Osteoblast (primary cell): ENCODE measurements around the gene PLXNA4. TPM values are rescaled to one million over a fixed set of nuclear protein-coding genes. Genes with fewer than 3 reads are reported as not detected.

ENCODE experiments used
- DNase-seq: peaks from one replicate; pipeline ENCODE4 v3.0.0; 2011; ENCODE audit warnings: low spot score, mixed read lengths; ENCODE audit not compliant: insufficient read length; ENCODE audit errors: missing footprints
- H2AFZ ChIP-seq: 2 replicates; pipeline ENCODE4 v1.6.0; 2011; ENCODE audit warnings: mild to moderate bottlenecking, low read length
- H3K27ac ChIP-seq: 2 replicates; pipeline ENCODE4 v1.5.1; 2011; ENCODE audit warnings: mild to moderate bottlenecking, low read depth, low read length, moderate library complexity
- H3K27me3 ChIP-seq: 2 replicates; pipeline ENCODE4 v1.6.0; 2012; ENCODE audit warnings: mild to moderate bottlenecking, control low read depth, inconsistent platforms, low read length, moderate library complexity; ENCODE audit not compliant: insufficient read depth
- H3K36me3 ChIP-seq: 2 replicates; pipeline ENCODE4 v1.5.1; 2011; ENCODE audit warnings: mild to moderate bottlenecking, low read length, control low read depth, moderate library complexity; ENCODE audit not compliant: insufficient read depth
- H3K4me1 ChIP-seq: 2 replicates; pipeline ENCODE4 v1.5.1; 2011; ENCODE audit warnings: mild to moderate bottlenecking, low read length, control low read depth, moderate library complexity; ENCODE audit not compliant: insufficient read depth
- H3K4me2 ChIP-seq: 2 replicates; pipeline ENCODE4 v1.6.0; 2011; ENCODE audit warnings: mild to moderate bottlenecking, low read length; ENCODE audit not compliant: insufficient read depth
- H3K4me3 ChIP-seq: fragments of 200-600 bp; sonication (generic); 3 replicates; pipeline ENCODE4 v1.5.1; 2012; ENCODE audit warnings: mild to moderate bottlenecking, low read length, inconsistent platforms; ENCODE audit not compliant: insufficient read depth
- H3K79me2 ChIP-seq: 2 replicates; pipeline ENCODE4 v1.6.0; 2012; ENCODE audit warnings: mild to moderate bottlenecking, low read length, control low read depth, inconsistent platforms; ENCODE audit not compliant: insufficient read depth
- H3K9me3 ChIP-seq: 2 replicates; pipeline ENCODE4 v1.5.1; 2011; ENCODE audit warnings: low read depth, low read length, control low read depth
- H4K20me1 ChIP-seq: 2 replicates; pipeline ENCODE4 v1.6.0; 2012; ENCODE audit warnings: mild to moderate bottlenecking, low read length, control low read depth; ENCODE audit not compliant: insufficient read depth
- total RNA-seq: library from RNA; depleted of rRNA; stranded (reverse); fragments of >200 nt; gene quantifications from 2 replicates; pipeline ENCODE4 v1.2.3, GENCODE V29; 2012
- TF ChIP-seq, protein P1 (sequence below): IDR thresholded peaks from 2 replicates; pipeline ENCODE4 v1.5.1; 2011; ENCODE audit warnings: mild to moderate bottlenecking, low read depth, low read length, moderate library complexity; ENCODE audit errors: extremely low read depth

The PLXNA4 gene
- total RNA-seq, 1 donor = 4.3 TPM

DNA sequence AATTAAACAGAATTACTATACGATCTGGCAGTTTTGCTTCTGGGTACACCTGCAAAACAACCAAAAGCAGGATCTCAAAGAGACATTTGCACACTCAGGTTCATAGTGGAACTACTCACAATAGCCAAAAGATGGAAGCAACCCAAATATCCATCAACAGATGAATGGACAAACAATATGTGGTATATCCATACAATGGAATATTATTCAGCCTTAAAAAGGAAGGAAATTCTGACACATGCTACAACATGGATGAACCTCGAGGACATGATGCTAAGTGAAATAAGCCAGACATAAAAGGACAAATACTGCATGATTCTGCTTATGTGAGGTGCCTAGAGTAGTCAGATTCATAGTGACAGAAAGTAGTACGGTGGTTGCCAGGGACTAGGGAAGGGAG lies 330.7 kb downstream of the PLXNA4 start:
- Histone ChIP-seq H3K4me3 (no peak overlapping the region), H3K36me3 (no peaks in the 10 kb centered on the region), H3K27me3 (no peaks in the 10 kb centered on the region), H2AFZ (no peak overlapping the region), H4K20me1 (peaks cover 5% of the 10 kb centered on the region), H3K9me3 (no peaks in the 10 kb centered on the region), H3K4me2 (no peak overlapping the region), H3K4me1 (no peaks in the 10 kb centered on the region), H3K27ac (no peak overlapping the region), H3K79me2 (no peaks in the 10 kb centered on the region)
- no peak for DNase-seq
- TF ChIP-seq, protein P1, sequence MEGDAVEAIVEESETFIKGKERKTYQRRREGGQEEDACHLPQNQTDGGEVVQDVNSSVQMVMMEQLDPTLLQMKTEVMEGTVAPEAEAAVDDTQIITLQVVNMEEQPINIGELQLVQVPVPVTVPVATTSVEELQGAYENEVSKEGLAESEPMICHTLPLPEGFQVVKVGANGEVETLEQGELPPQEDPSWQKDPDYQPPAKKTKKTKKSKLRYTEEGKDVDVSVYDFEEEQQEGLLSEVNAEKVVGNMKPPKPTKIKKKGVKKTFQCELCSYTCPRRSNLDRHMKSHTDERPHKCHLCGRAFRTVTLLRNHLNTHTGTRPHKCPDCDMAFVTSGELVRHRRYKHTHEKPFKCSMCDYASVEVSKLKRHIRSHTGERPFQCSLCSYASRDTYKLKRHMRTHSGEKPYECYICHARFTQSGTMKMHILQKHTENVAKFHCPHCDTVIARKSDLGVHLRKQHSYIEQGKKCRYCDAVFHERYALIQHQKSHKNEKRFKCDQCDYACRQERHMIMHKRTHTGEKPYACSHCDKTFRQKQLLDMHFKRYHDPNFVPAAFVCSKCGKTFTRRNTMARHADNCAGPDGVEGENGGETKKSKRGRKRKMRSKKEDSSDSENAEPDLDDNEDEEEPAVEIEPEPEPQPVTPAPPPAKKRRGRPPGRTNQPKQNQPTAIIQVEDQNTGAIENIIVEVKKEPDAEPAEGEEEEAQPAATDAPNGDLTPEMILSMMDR = no peak

DNA sequence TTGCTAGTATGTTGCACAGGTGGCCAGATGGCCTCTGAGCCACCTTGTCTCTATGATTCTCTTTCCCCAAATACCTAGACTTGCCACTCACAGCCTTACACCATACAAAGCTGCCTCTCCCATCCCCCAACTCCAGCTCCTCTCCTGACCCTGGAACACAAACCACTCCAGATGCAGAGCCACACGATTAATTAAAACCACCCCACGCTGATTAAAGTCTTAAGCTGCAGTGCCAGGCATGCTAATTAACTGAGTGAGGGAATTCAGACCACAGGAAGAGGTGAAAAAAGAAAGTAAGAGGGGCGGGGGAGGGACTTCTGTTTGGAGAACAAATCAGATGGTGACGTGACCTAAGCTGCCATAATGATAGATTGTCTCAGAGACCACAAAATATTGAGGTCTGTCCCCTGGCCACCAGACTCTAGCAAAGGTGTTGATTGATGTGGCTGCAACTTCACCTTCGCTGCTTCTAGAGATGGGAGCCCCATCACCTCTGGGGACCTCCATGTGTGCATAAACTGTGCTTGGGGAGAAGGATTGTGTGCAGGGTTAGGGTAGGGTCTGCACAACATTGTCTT lies 331.3 kb downstream of the PLXNA4 start:
- no peaks in the 10 kb centered on the region for H3K4me1 ChIP-seq
- no peaks in the 10 kb centered on the region for H3K9me3 ChIP-seq
- no peak overlapping the region for H2AFZ ChIP-seq
- no peak overlapping the region for H3K27ac ChIP-seq
- H3K36me3 ChIP-seq = no peaks in the 10 kb centered on the region
- H3K4me2 ChIP-seq = no peak overlapping the region
- no peaks in the 10 kb centered on the region for H3K79me2 ChIP-seq
- H3K4me3 ChIP-seq = no peak overlapping the region
- DNase-seq = no peak
- no peaks in the 10 kb centered on the region for H3K27me3 ChIP-seq
- peaks cover 5% of the 10 kb centered on the region for H4K20me1 ChIP-seq
- TF ChIP-seq, protein P1 = no peak

DNA sequence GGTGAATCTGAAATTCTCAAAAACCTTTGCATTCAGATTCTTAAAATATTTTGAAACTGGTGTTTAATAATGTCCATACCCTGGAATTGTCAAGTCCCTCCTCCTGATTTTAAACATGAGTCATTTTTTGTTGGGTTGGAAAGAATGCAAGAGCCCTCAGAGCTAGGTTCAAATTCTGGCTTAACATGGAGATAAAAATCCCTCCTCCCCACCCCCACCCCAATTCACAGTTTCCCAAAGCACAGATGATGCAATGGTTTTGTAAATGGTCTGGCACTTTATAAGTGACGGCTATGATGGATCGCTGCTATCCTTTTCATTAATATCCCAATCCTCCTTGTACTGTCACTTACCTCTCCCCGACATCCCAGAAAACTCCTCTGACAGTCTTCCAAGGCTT lies 332.8 kb downstream of the PLXNA4 start:
- Histone ChIP-seq H3K79me2 (no peaks in the 10 kb centered on the region), H3K4me3 (no peak overlapping the region), H3K4me1 (no peaks in the 10 kb centered on the region), H3K36me3 (no peaks in the 10 kb centered on the region), H3K9me3 (no peaks in the 10 kb centered on the region), H3K27ac (no peak overlapping the region), H3K27me3 (no peaks in the 10 kb centered on the region), H4K20me1 (peaks cover 5% of the 10 kb centered on the region), H3K4me2 (no peak overlapping the region), H2AFZ (no peak overlapping the region)
- TF ChIP-seq, protein P1 = no peak
- no peak for DNase-seq

DNA sequence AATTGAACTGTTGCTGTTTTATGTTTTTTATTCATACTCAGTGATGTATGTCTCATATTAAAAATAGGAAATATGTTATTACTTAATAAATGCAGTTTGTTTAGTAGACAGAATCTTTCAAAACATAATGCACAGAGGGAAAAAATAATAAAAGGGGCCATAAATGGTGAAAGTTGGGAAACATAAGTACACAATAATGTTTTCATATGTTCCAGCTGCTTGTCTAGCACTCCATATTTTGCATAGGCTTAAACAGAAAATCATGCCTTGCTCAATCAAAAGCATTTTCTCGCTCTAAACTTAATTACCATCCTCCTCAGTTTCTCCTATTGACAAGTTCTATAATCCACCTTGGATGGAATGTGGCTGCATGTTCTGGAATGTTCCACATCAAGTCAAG lies 333.2 kb downstream of the PLXNA4 start:
- TF ChIP-seq, protein P1 = no peak
- Histone ChIP-seq H3K4me2 (no peak overlapping the region), H2AFZ (no peak overlapping the region), H3K27me3 (no peaks in the 10 kb centered on the region), H3K36me3 (no peaks in the 10 kb centered on the region), H4K20me1 (peaks cover 5% of the 10 kb centered on the region), H3K9me3 (no peaks in the 10 kb centered on the region), H3K4me1 (no peaks in the 10 kb centered on the region), H3K4me3 (no peak overlapping the region), H3K27ac (no peak overlapping the region), H3K79me2 (no peaks in the 10 kb centered on the region)
- no peak for DNase-seq
